ENCODE data around the gene MAML2. TPM values are rescaled to one million over a fixed set of nuclear protein-coding genes. Genes with fewer than 3 reads are reported as not detected.

The MAML2 gene
- total and polyA plus RNA-seq, 2 experiments from 2014 or later = 2.0 to 7.1 TPM

DNA sequence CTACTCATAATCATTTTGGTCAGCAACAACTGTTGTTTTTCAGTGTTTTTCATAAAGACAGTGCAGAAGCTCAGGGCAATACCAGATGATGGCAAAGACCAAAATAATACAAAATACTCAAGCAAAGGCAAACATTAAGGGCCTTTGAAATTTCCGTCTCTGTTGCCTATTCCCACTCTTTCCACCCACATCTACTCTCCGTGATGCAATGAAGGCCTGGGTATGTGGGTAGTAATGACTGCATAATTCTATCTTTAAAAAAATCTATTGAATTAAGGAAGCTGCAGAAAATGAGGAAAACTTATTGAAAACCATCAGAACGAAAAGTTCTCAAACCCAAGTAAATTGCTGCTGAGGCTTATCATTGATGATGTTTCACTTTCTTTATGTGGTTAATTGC is 203.3 kb downstream of the MAML2 start:
- Histone ChIP-seq H3K4me2 (no peak overlapping the region), H4K20me1 (replicated peaks; ENCODE audit: insufficient read depth) (no peaks in the 10 kb centered on the region), H3K36me3 (ENCODE audit: insufficient read depth) (no peaks in the 10 kb centered on the region), H3K27ac (ENCODE audit: low read depth) (no peak overlapping the region), H3K9me2 (ENCODE audit: insufficient read depth) (peaks cover 3% of the 10 kb centered on the region; the same call in 1 of the 2 replicates), H3K4me1 (ENCODE audit: insufficient read depth) (peaks cover 42% of the 10 kb centered on the region), H3K4me3 (no peak overlapping the region), H3K79me2 (replicated peaks; ENCODE audit: insufficient read depth) (no peaks in the 10 kb centered on the region), H2AFZ (no peak overlapping the region), H3K27me3 (ENCODE audit: insufficient read depth) (no peaks in the 10 kb centered on the region), H3F3A (replicated peaks; ENCODE audit: low read depth) (no peaks in the 10 kb centered on the region)
- ATAC-seq = no peak
- H3K9me3 Mint-ChIP-seq = no peaks in the 10 kb centered on the region
- no peak for DNase-seq (ENCODE audit: low spot score)
- H3K4me3 Mint-ChIP-seq = no peak overlapping the region
- TF ChIP-seq ETS1 (IDR thresholded peaks at IDR 0.05) (no peak), NANOG (IDR thresholded peaks at IDR 0.05; ENCODE audit: borderline replicate concordance) (no peak), POLR2AphosphoS5 (IDR thresholded peaks at IDR 0.05; ENCODE audit: low read depth) (no peak), EZH2 (IDR thresholded peaks at IDR 0.05; ENCODE audit: low read depth, unreplicated experiment) (no peak), ZNF114 (CRISPR knock-in tag; IDR thresholded peaks at IDR 0.05) (no peak), JUNB (IDR thresholded peaks at IDR 0.05; ENCODE audit: unreplicated experiment) (no peak)
- TF ChIP-seq, protein P1, sequence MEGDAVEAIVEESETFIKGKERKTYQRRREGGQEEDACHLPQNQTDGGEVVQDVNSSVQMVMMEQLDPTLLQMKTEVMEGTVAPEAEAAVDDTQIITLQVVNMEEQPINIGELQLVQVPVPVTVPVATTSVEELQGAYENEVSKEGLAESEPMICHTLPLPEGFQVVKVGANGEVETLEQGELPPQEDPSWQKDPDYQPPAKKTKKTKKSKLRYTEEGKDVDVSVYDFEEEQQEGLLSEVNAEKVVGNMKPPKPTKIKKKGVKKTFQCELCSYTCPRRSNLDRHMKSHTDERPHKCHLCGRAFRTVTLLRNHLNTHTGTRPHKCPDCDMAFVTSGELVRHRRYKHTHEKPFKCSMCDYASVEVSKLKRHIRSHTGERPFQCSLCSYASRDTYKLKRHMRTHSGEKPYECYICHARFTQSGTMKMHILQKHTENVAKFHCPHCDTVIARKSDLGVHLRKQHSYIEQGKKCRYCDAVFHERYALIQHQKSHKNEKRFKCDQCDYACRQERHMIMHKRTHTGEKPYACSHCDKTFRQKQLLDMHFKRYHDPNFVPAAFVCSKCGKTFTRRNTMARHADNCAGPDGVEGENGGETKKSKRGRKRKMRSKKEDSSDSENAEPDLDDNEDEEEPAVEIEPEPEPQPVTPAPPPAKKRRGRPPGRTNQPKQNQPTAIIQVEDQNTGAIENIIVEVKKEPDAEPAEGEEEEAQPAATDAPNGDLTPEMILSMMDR (conservative IDR thresholded peaks at IDR 0.05; ENCODE audit: low read depth in 2 of 2) = no peak
- TF ChIP-seq, protein P2, sequence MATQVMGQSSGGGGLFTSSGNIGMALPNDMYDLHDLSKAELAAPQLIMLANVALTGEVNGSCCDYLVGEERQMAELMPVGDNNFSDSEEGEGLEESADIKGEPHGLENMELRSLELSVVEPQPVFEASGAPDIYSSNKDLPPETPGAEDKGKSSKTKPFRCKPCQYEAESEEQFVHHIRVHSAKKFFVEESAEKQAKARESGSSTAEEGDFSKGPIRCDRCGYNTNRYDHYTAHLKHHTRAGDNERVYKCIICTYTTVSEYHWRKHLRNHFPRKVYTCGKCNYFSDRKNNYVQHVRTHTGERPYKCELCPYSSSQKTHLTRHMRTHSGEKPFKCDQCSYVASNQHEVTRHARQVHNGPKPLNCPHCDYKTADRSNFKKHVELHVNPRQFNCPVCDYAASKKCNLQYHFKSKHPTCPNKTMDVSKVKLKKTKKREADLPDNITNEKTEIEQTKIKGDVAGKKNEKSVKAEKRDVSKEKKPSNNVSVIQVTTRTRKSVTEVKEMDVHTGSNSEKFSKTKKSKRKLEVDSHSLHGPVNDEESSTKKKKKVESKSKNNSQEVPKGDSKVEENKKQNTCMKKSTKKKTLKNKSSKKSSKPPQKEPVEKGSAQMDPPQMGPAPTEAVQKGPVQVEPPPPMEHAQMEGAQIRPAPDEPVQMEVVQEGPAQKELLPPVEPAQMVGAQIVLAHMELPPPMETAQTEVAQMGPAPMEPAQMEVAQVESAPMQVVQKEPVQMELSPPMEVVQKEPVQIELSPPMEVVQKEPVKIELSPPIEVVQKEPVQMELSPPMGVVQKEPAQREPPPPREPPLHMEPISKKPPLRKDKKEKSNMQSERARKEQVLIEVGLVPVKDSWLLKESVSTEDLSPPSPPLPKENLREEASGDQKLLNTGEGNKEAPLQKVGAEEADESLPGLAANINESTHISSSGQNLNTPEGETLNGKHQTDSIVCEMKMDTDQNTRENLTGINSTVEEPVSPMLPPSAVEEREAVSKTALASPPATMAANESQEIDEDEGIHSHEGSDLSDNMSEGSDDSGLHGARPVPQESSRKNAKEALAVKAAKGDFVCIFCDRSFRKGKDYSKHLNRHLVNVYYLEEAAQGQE (IDR thresholded peaks at IDR 0.05; ENCODE audit: unreplicated experiment) = no peak
- H3K27me3 Mint-ChIP-seq (ENCODE audit: insufficient read depth, low read depth, poor library complexity) = no peaks in the 10 kb centered on the region
- H3K4me1 Mint-ChIP-seq = peaks cover 38% of the 10 kb centered on the region
- H3K36me3 Mint-ChIP-seq (ENCODE audit: low read depth) = no peaks in the 10 kb centered on the region
- H3K27ac Mint-ChIP-seq = no peak overlapping the region

- no peaks in the 10 kb centered on the region for H3K79me2 ChIP-seq (replicated peaks; ENCODE audit: insufficient read depth)
- H3K4me1 Mint-ChIP-seq = peaks cover 26% of the 10 kb centered on the region
- no peaks in the 10 kb centered on the region for H3K27me3 ChIP-seq (ENCODE audit: insufficient read depth)
- H3K4me3 ChIP-seq = no peak overlapping the region
- no peaks in the 10 kb centered on the region for H3K36me3 Mint-ChIP-seq (ENCODE audit: low read depth)
- no peaks in the 10 kb centered on the region for H3K27me3 Mint-ChIP-seq (ENCODE audit: insufficient read depth, low read depth, poor library complexity)
- H4K20me1 ChIP-seq (replicated peaks; ENCODE audit: insufficient read depth) = no peaks in the 10 kb centered on the region
- no peak overlapping the region for H3K27ac ChIP-seq (ENCODE audit: low read depth)
- H3K9me3 Mint-ChIP-seq = no peaks in the 10 kb centered on the region
- H3K36me3 ChIP-seq (ENCODE audit: insufficient read depth) = no peaks in the 10 kb centered on the region
- H3K4me2 ChIP-seq = no peak overlapping the region
- H3K4me3 Mint-ChIP-seq = no peak overlapping the region
- 0 out of 2 replicates have a peak overlapping the region, but pooled peaks have one; percentile 26 for H3K27ac Mint-ChIP-seq
- DNase-seq (ENCODE audit: low spot score) = no peak
- H2AFZ ChIP-seq = no peak overlapping the region
- ATAC-seq = no peak
- H3K4me1 ChIP-seq (ENCODE audit: insufficient read depth) = peaks cover 19% of the 10 kb centered on the region
- peaks cover 3% of the 10 kb centered on the region; the same call in 1 of the 2 replicates for H3K9me2 ChIP-seq (ENCODE audit: insufficient read depth)
- H3F3A ChIP-seq (replicated peaks; ENCODE audit: low read depth) = no peaks in the 10 kb centered on the region
- TF ChIP-seq ETS1 (IDR thresholded peaks at IDR 0.05) (no peak), POLR2AphosphoS5 (IDR thresholded peaks at IDR 0.05; ENCODE audit: low read depth) (no peak), CREB1 (CRISPR knock-in tag; IDR thresholded peaks at IDR 0.05; ENCODE audit: low read depth) (no peak), STAT1 (IDR thresholded peaks at IDR 0.05; ENCODE audit: unreplicated experiment) (no peak), NANOG (IDR thresholded peaks at IDR 0.05; ENCODE audit: borderline replicate concordance) (no peak), EZH2phosphoT487 (IDR thresholded peaks at IDR 0.05; ENCODE audit: unreplicated experiment) (no peak), EZH2 (IDR thresholded peaks at IDR 0.05; ENCODE audit: low read depth, unreplicated experiment) (no peak)
- TF ChIP-seq, protein P1 (conservative IDR thresholded peaks at IDR 0.05; ENCODE audit: low read depth in 2 of 2) = no peak
Measured at GRCh38 chr11:96137373-96137772, 205.6 kb downstream of the MAML2 start.

Measured in GM23338 (cell line).